IMR-90 (cell line): ENCODE results near the gene RSPO4. TPM values are rescaled to one million over a fixed set of nuclear protein-coding genes. Genes with fewer than 3 reads are reported as not detected.

Experiments used
- ATAC-seq: fragments of 200-7000 bp; cut with Tn5 transposase; 2 replicates; pipeline ENCODE4 v1.9.1; 2020; ENCODE audit warnings: low read depth, mild to moderate bottlenecking, moderate library complexity
- BruUV-seq: library from RNA; stranded (reverse); fragments of 400-500 nt; replicated peaks from 2 replicates; lab custom pipeline; 2021; lab: Mats Ljungman, UMichigan
- CTCF ChIA-PET: fragments of 300-600 bp; formaldehyde crosslinking; extraction: SDS; loops from one replicate; lab custom pipeline; 2021; ENCODE audit warnings: antibody characterized with exemption; lab: Yijun Ruan, JAX
- POLR2A ChIA-PET: fragments of 300-600 bp; sonication (Branson Sonifier 250); formaldehyde crosslinking; loops from one replicate; lab custom pipeline; 2022; ENCODE audit warnings: antibody characterized with exemption; ENCODE audit not compliant: unreplicated experiment; lab: Charles Lee
- DNase-seq: peaks from one replicate; pipeline ENCODE4 v3.0.0; 2013
- H2AFZ ChIP-seq: replicated peaks from 2 replicates; pipeline ENCODE3; 2013; ENCODE audit warnings: low read length, mild to moderate bottlenecking; ENCODE audit not compliant: poor library complexity
- H2AK5ac ChIP-seq: 2 replicates; pipeline ENCODE4 v1.6.1; 2013; ENCODE audit warnings: low read depth, low read length, inconsistent platforms
- H2AK9ac ChIP-seq: replicated peaks from 2 replicates; pipeline ENCODE3; 2013; ENCODE audit warnings: mild to moderate bottlenecking, low read depth, low read length, moderate library complexity; ENCODE audit not compliant: poor library complexity
- H2BK120ac ChIP-seq: 2 replicates; pipeline ENCODE4 v1.6.1; 2013; ENCODE audit warnings: low read depth, low read length, inconsistent platforms
- H2BK15ac ChIP-seq: 3 replicates; pipeline ENCODE4 v1.6.1; 2013; ENCODE audit warnings: low read depth, low read length, inconsistent platforms
- H2BK20ac ChIP-seq: 2 replicates; pipeline ENCODE4 v1.6.1; 2013; ENCODE audit warnings: low read depth, mild to moderate bottlenecking, inconsistent platforms, low read length, moderate library complexity
- H2BK5ac ChIP-seq: 2 replicates; pipeline ENCODE4 v1.6.1; 2013; ENCODE audit warnings: mild to moderate bottlenecking, low read depth, low read length, inconsistent platforms; ENCODE audit not compliant: poor library complexity, severe bottlenecking
- H3K14ac ChIP-seq: replicated peaks from 2 replicates; pipeline ENCODE4 v1.6.1; 2013; ENCODE audit warnings: low read depth, low read length, inconsistent platforms
- H3K18ac ChIP-seq: 2 replicates; pipeline ENCODE4 v1.6.1; 2013; ENCODE audit warnings: low read depth, low read length, control low read depth
- H3K23ac ChIP-seq: 2 replicates; pipeline ENCODE4 v1.6.1; 2013; ENCODE audit warnings: low read depth, low read length, inconsistent platforms
- H3K27ac ChIP-seq: 2 replicates; pipeline ENCODE4 v1.5.1; 2013; ENCODE audit warnings: mild to moderate bottlenecking, control low read depth, low read length; ENCODE audit not compliant: insufficient read depth
- H3K27me3 ChIP-seq: 2 replicates; pipeline ENCODE4 v1.6.1; 2013; ENCODE audit warnings: low read length; ENCODE audit not compliant: control insufficient read depth, insufficient read depth
- H3K36me3 ChIP-seq: 2 replicates; pipeline ENCODE4 v1.6.1; 2013; ENCODE audit warnings: low read length, mixed read lengths; ENCODE audit not compliant: control insufficient read depth, insufficient read depth
- H3K4ac ChIP-seq: 2 replicates; pipeline ENCODE4 v1.6.1; 2013; ENCODE audit warnings: low read depth, low read length, inconsistent platforms
- H3K4me1 ChIP-seq: 2 replicates; pipeline ENCODE4 v1.6.1; 2013; ENCODE audit warnings: low read length, mixed read lengths; ENCODE audit not compliant: control insufficient read depth, insufficient read depth
- H3K4me2 ChIP-seq: 2 replicates; pipeline ENCODE4 v1.6.1; 2013; ENCODE audit warnings: low read depth, mild to moderate bottlenecking, control low read depth, low read length, moderate library complexity
- H3K4me3 ChIP-seq: 2 replicates; pipeline ENCODE4 v1.5.1; 2013; ENCODE audit warnings: low read depth, mild to moderate bottlenecking, control low read depth, low read length, moderate library complexity; ENCODE audit not compliant: insufficient read depth
- H3K56ac ChIP-seq: 2 replicates; pipeline ENCODE4 v1.6.1; 2013; ENCODE audit warnings: low read length, inconsistent platforms; ENCODE audit not compliant: insufficient read depth; ENCODE audit errors: extremely low read depth
- H3K79me1 ChIP-seq, 2 experiments: 2 replicates each; pipeline ENCODE4 v1.6.1; 2013; ENCODE audit warnings: low read length in 2 of 2, inconsistent platforms in 1 of 2, low read depth in 1 of 2
- H3K9ac ChIP-seq: 2 replicates; pipeline ENCODE4 v1.6.1; 2013; ENCODE audit warnings: low read depth, low read length, control low read depth
- H3K9me1 ChIP-seq: 2 replicates; pipeline ENCODE4 v1.6.1; 2013; ENCODE audit warnings: low read length, inconsistent platforms; ENCODE audit not compliant: insufficient read depth
- H3K9me3 ChIP-seq: 2 replicates; pipeline ENCODE4 v1.6.1; 2013; ENCODE audit warnings: low read length; ENCODE audit not compliant: control insufficient read depth, insufficient read depth
- H4K20me1 ChIP-seq: 2 replicates; pipeline ENCODE4 v1.6.1; 2013; ENCODE audit warnings: low read length, inconsistent platforms; ENCODE audit not compliant: insufficient read depth
- H4K5ac ChIP-seq: 2 replicates; pipeline ENCODE4 v1.6.1; 2013; ENCODE audit warnings: mild to moderate bottlenecking, low read depth, low read length, control low read depth
- H4K8ac ChIP-seq, 2 experiments: 2 replicates each; pipeline ENCODE4 v1.6.1; 2013; ENCODE audit warnings: low read depth in 2 of 2, low read length in 2 of 2, control low read depth in 1 of 2, inconsistent platforms in 1 of 2
- H4K91ac ChIP-seq: 2 replicates; pipeline ENCODE4 v1.6.1; 2013; ENCODE audit warnings: low read depth, low read length, inconsistent platforms; ENCODE audit not compliant: insufficient read depth
- CHD1 ChIP-seq: IDR thresholded peaks from 2 replicates; pipeline ENCODE4 v1.6.1; 2012; ENCODE audit warnings: low read depth, low read length, improper control_type of control experiment
- MAFK ChIP-seq: IDR thresholded peaks from 2 replicates; pipeline ENCODE4 v1.6.1; 2012; ENCODE audit warnings: low read depth, low read length, improper control_type of control experiment
- POLR2A ChIP-seq: IDR thresholded peaks from 2 replicates; pipeline ENCODE4 v1.6.1; 2012; ENCODE audit warnings: mild to moderate bottlenecking, low read depth, low read length
- RAD21 ChIP-seq: IDR thresholded peaks from 2 replicates; pipeline ENCODE4 v1.6.1; 2012; ENCODE audit warnings: low read length, improper control_type of control experiment
- RCOR1 ChIP-seq: IDR thresholded peaks from 2 replicates; pipeline ENCODE4 v1.6.1; 2012; ENCODE audit warnings: mild to moderate bottlenecking, low read length, improper control_type of control experiment; ENCODE audit not compliant: insufficient replicate concordance
- RFX5 ChIP-seq: IDR thresholded peaks from 2 replicates; pipeline ENCODE4 v1.8.0; 2012; ENCODE audit warnings: low read depth, mild to moderate bottlenecking, low read length, moderate library complexity
- SMC3 ChIP-seq: fragments of 150-350 bp; IDR thresholded peaks from 2 replicates; pipeline ENCODE4 v1.6.1; 2016; ENCODE audit warnings: low read depth, mild to moderate bottlenecking, antibody characterized with exemption, low read length, moderate library complexity
- WGBS, 2 experiments: methylation state at CpG; one replicate each; pipeline versions ENCODE4 v1.1.5 to v1.1.7; 2013; ENCODE audit warnings: missing lambda C conversion rate in 2 of 2; ENCODE audit not compliant: insufficient read length in 1 of 2; ENCODE audit errors: extremely low coverage in 2 of 2; 5-methylcytosine and 5-hydroxymethylcytosine counted together
- dilution Hi-C: fragments of 300-500 bp; cut with HindIII; formaldehyde crosslinking; loops from one replicate; pipeline ENCODE4 v1.14.3; 2018; ENCODE audit warnings: low sequenced_read_pairs; ENCODE audit not compliant: unreplicated experiment
- in situ Hi-C: fragments of 300-500 bp; cut with MboI; formaldehyde crosslinking; loops from 3 replicates; pipeline ENCODE4 v1.14.3; 2019; ENCODE audit warnings: low sequenced_read_pairs, inconsistent platforms, mixed read lengths
- intact Hi-C: fragments of 100-400 bp; cut with micrococcal nuclease; formaldehyde crosslinking; loops from 2 replicates; pipeline ENCODE4 v1.10.0; 2022
- polyA plus RNA-seq, 3 experiments: library from polyadenylated mRNA; depleted of rRNA; stranded (reverse); fragments of >200 nt; gene quantifications; 2 replicates each; pipeline ENCODE4 v1.2.3, GENCODE V29; 2012; ENCODE audit warnings: low replicate concordance in 1 of 3
- total RNA-seq: library from RNA; depleted of rRNA; stranded (reverse); fragments of >200 nt; gene quantifications from 2 replicates; pipeline ENCODE4 v1.2.3, GENCODE V29; 2012
- TF ChIP-seq, protein P1 (sequence below): fragments of 150-350 bp; IDR thresholded peaks from 2 replicates; pipeline ENCODE4 v1.6.1; 2017; ENCODE audit warnings: mild to moderate bottlenecking, antibody characterized with exemption, low read length, low read depth
- TF ChIP-seq, protein P2 (sequence below): conservative IDR thresholded peaks from 2 replicates; pipeline ENCODE4 v1.5.1; 2012; ENCODE audit warnings: mild to moderate bottlenecking, low read depth, low read length, improper control_type of control experiment

Gene RSPO4
- total and polyA plus RNA-seq, 2 of the 4 experiments (the other 2 are of a cell fraction): not detected

DNA sequence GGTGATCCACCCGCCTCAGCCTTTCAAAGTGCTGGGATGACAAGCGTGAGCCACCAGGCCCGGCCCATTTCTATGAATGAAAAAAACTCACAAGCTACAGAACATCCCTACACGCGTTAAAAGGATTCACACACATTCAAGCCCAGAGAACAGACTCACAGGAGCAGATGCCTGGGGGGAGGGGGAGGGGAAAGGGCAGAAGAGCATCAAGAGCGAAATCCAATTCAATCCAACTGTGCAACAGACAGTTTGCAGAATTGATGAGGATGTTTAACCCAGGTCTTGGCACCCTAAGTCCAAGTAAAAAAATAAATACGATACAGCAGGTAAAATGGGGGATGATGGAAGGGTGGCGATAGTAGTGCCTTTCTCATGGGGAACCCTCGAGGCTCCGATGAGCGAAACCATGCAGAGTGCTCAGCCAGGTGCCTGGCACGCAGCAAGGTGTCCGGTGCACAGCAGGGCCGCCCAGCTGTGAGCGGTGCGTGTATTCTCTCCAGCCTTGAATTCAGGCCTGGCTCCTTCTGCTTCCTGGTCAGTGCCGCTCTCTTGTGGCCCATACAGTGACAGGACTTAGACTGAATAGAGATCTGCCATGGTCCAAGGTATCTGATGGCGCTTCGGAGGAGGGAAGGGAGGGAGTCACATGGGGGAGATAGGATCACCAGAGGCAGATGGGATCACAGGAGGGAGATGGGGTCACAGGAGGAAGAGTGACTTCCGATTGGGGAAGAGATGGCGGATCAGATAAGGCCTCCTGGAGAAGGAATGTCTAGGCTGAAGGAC lies 50.5 kb downstream of the RSPO4 start:
- dilution Hi-C loops (no loop called here), intact Hi-C loops (no loop called here)
- 56% methylated on average over 5 of the region's 21 CpGs; no CpG with 5 or more reads in 1 of the 2 experiments for WGBS, 2 experiments

More for the DNA sequence above, 50.5 kb downstream of the RSPO4 start:
- TF ChIP-seq RAD21 (no peak), RFX5 (no peak), POLR2A (no peak), SMC3 (no peak), CHD1 (no peak), MAFK (no peak), RCOR1 (no peak)
- TF ChIP-seq, protein P1, sequence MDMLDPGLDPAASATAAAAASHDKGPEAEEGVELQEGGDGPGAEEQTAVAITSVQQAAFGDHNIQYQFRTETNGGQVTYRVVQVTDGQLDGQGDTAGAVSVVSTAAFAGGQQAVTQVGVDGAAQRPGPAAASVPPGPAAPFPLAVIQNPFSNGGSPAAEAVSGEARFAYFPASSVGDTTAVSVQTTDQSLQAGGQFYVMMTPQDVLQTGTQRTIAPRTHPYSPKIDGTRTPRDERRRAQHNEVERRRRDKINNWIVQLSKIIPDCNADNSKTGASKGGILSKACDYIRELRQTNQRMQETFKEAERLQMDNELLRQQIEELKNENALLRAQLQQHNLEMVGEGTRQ: no peak
- TF ChIP-seq, protein P2, sequence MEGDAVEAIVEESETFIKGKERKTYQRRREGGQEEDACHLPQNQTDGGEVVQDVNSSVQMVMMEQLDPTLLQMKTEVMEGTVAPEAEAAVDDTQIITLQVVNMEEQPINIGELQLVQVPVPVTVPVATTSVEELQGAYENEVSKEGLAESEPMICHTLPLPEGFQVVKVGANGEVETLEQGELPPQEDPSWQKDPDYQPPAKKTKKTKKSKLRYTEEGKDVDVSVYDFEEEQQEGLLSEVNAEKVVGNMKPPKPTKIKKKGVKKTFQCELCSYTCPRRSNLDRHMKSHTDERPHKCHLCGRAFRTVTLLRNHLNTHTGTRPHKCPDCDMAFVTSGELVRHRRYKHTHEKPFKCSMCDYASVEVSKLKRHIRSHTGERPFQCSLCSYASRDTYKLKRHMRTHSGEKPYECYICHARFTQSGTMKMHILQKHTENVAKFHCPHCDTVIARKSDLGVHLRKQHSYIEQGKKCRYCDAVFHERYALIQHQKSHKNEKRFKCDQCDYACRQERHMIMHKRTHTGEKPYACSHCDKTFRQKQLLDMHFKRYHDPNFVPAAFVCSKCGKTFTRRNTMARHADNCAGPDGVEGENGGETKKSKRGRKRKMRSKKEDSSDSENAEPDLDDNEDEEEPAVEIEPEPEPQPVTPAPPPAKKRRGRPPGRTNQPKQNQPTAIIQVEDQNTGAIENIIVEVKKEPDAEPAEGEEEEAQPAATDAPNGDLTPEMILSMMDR: no peak
- Histone ChIP-seq H2AK9ac (no peak overlapping the region), H4K8ac (no peak overlapping the region), H2BK20ac (no peak overlapping the region), H3K27ac (no peak overlapping the region), H4K91ac (no peak overlapping the region), H3K27me3 (no peaks in the 10 kb centered on the region; the same call in 1 of the 2 replicates), H3K18ac (no peak overlapping the region), H3K4me3 (no peak overlapping the region), H3K56ac (no peak overlapping the region), H3K23ac (no peak overlapping the region), H4K5ac (no peak overlapping the region), H2AK5ac (no peak overlapping the region), H2BK5ac (no peak overlapping the region), H3K36me3 (no peaks in the 10 kb centered on the region), H3K14ac (no peak overlapping the region), H3K9ac (no peak overlapping the region), H3K4ac (no peak overlapping the region), H2AFZ (no peak overlapping the region), H2BK120ac (no peak overlapping the region), H3K4me2 (no peak overlapping the region), H3K9me1 (no peaks in the 10 kb centered on the region; the same call in 1 of the 2 replicates), H4K20me1 (no peaks in the 10 kb centered on the region), H3K4me1 (no peaks in the 10 kb centered on the region), H3K79me1 (no peaks in the 10 kb centered on the region), H3K9me3 (no peaks in the 10 kb centered on the region), H2BK15ac (no peak overlapping the region)
- in situ Hi-C loops: loop anchor here (5.0 kb wide), 1 partner anchor 134 kb away; no protein-coding TSS in a partner anchor
- CTCF ChIA-PET: interaction anchor here (2.6 kb wide), 1 partner anchor 133 kb away, joined by 7 read pairs; no protein-coding TSS in a partner anchor
- no peak for ATAC-seq
- no peak for DNase-seq
- POLR2A ChIA-PET: no interaction called here
- no TSS peak for BruUV-seq
